COLO668 (cell line): ENCODE measurements around the gene SEZ6L2.
"Not testable (repeated sequence)": the region's sequence is repeated elsewhere in the genome, so short reads cannot be mapped to it uniquely, and the experiment has no call there.

Source experiments
- DNase-seq: peaks from one replicate; lab custom pipeline; 2025; ENCODE audit not compliant: unreplicated experiment; lab: John Stamatoyannopoulos, UW

SEZ6L2 gene

GRCh38 chr16:29910819-29911675, 11.7 kb upstream of the SEZ6L2 start:
- no peak for DNase-seq

DNA sequence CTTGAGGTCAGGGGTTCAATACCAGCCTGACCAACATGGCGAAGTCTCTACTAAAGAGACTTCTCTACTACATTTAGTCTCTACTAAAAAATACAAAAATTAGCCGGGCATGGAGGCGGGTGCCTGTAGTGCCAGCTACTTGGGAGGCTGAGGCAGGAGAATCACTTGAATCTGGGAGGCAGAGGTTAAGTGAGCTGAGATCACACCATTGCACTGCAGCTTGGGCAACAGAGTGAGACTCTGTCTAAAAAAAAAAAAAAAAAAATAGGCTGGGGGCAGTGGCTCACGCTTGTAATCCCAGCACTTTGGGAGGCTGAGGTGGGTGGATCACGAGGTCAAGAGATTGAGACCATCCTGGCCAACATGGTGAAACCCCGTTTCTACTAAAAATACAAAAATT, 10.5 kb upstream of the SEZ6L2 start:
- DNase-seq, result not testable (repeated sequence)

- DNase-seq, result no peak
These were observed 10.0 kb upstream of the SEZ6L2 start for GRCh38 chr16:29909391-29909790.

GRCh38 chr16:29908719-29909220, 9.4 kb upstream of the SEZ6L2 start:
- no peak for DNase-seq

GRCh38 chr16:29907973-29908372, 8.6 kb upstream of the SEZ6L2 start:
- no peak for DNase-seq

DNA sequence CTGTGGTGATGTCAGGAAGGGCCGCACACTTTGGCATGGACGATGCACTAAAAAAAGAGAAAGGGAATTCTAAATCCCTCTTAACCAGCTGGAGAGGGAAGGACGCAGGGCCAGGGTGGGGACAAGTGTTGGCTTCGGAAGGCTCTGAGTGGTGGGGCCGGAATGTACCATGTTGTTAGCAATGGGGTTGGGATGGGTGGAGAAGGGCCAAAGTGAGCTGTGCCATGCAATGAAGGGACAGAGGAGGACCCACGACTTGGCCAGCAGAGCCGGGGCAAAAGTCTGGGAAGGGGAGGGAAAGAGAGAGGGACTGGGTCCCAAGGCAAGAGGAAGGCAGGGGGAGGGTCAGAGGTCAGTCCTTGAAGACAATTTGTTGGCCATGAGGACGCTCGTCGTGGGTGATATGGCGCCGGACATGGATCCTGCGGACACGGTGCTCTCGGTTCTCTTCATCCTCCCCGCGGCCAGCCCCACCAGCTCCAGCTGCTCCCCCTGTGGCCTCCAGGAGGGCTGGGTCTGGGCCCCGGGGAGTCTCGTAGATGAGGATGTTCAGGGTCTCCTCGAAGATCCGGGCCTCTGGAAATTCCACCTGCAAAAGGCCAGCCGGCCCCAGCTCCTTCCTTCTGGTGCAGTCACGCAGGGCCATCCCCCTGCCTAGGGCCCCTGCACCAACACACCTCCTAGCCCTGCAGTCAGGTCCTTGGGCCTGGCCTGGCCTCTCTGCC, 7.3 kb upstream of the SEZ6L2 start:
- DNase-seq, result no peak

- no peak for DNase-seq
These were observed 6.3 kb upstream of the SEZ6L2 start for GRCh38 chr16:29905668-29906067.

DNA sequence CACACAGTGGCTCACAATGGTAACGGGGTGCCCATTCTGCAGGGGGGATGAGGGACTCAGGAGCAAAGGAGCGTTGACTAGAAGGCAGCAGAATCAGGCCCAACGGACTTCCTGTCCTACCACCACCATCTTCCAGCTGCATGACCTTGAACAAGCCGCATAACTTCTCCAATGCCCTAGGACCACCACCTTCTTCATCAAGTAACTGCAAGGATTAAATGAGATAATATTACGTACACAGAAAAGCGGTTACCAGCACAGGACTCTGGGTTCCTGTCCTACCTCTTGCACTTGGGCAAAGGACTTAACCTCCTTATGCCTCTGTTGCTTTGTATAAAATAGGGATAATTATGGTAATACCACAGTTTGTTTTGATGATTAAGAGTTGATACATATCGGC, 5.6 kb upstream of the SEZ6L2 start:
- DNase-seq, result no peak

DNA sequence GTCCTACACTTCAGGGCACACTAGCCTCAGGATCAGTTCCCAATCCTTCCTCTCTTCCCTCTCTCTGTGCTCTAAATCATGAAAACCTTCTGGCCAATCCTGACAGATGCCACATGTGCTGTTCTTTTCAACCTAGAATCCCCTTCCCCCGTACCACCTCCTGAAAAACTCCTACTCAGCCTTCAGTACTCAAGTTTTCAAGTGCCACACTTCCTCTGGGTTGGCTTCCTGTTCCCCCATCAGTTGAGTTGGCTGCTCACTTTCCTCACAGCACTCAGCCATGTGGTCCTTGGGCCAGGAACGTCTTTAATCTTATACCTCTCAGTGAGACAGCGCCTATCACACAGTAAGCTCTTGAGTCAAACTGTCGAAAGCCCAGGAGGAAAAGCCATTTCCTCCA, 4.2 kb upstream of the SEZ6L2 start:
- no peak for DNase-seq

GRCh38 chr16:29901607-29901945, 2.2 kb upstream of the SEZ6L2 start:
- peak; percentile 32 for DNase-seq

GRCh38 chr16:29900888-29901606, 1.7 kb upstream of the SEZ6L2 start:
- DNase-seq, result peak; percentile 51

DNA sequence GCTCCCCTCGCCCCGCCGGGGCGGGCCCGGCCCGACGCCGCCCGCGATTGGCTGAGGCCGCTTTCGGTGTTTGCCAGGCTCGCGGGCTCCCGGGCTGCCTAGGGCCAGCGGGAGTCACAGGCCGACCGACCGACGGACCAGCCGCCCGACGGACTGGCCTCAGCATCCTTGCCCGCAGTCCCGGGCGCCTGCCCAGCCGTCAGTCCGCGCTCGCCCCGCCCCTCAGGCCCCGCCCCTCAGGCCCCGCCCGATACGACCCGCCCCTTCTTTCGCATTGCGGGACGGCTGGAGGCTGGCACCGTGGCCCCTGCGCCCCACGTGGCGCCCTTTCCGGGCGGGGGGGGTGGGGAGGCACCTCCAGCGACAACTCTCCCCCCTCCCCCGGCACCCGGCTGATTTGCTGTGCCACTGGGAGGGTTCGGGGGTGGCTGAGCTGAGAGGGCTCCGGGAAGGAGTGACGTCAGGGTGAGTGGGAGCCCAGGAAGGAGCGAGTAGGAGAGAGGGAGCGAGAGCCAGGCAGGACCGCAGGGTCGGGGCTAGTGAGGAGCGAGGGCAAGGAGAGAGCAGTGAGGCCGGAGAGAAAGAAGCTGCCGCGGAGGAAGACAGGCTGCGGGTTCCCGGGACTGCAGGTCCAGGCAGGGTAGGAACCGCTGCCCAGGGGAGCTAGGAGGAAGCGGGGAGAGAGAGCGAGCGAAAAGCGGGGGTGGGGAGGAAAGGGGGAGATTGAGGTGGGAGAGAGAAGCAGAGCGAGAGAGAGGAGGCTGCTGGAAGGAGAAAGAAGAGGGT, 945 bp upstream of the SEZ6L2 start, which contains the start of gene ASPHD1:
Gene ASPHD1, plus strand, starts transcription at position 387 of the 786 bp plus-strand sequence. CDS start 484 bp downstream, outside the sequence.
- DNase-seq, result peak; percentile 88

GRCh38 chr16:29898804-29899515, 390 bp downstream of the SEZ6L2 start:
- peak; percentile 80 for DNase-seq

- DNase-seq, result no peak
These were observed 1.1 kb downstream of the SEZ6L2 start for GRCh38 chr16:29898135-29898803.

- DNase-seq, result no peak
These were observed 2.0 kb downstream of the SEZ6L2 start for GRCh38 chr16:29897333-29897732.

DNA sequence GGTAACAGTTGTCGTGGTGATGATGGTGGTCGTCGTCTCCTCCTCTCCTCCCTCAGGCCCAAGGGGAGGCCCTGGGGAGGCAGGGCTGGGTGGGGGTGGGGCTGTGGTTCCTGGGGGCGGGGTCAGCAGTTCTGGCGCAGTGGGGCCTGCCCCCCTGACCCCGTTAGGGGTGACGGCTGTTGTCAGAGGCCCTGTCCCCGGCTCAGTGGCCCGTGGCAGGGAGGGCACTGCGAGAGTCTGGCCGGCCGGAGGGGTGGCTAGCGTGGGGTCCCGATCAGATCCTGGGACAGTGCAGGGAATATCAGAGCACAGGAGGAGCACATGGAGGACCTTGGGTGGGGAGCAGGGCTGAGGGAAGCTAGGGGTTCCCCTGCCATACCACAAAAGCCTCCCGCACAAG, 2.5 kb downstream of the SEZ6L2 start:
- DNase-seq, result no peak

DNA sequence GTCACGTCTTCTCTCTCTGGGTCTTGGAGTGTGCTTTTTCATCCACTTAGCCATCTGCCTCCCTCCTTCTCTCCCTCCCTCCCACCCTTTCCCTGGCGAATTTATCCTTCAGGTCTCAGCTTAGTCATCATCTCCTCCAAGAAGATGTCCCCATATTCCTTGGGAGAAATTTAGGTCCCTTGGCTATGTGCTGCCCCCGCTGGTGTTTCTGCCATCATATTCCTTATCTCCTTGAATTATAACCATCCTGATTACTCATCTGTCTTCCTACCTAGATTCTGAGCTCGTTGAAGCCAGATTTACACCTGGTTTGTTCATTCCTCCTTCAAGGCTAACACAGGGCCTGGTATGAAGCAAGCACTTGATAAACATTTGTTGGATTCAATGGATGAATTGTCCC, 5.0 kb downstream of the SEZ6L2 start:
- DNase-seq, result no peak

GRCh38 chr16:29893553-29893952, 5.8 kb downstream of the SEZ6L2 start:
- DNase-seq, result no peak

- no peak for DNase-seq
These were observed 6.9 kb downstream of the SEZ6L2 start for GRCh38 chr16:29892458-29892813.
